ENCODE results near the gene DLG2.
"Not testable (repeated sequence)": the region's sequence is repeated elsewhere in the genome, so short reads cannot be mapped to it uniquely, and the experiment has no call there.

Gene DLG2

DNA sequence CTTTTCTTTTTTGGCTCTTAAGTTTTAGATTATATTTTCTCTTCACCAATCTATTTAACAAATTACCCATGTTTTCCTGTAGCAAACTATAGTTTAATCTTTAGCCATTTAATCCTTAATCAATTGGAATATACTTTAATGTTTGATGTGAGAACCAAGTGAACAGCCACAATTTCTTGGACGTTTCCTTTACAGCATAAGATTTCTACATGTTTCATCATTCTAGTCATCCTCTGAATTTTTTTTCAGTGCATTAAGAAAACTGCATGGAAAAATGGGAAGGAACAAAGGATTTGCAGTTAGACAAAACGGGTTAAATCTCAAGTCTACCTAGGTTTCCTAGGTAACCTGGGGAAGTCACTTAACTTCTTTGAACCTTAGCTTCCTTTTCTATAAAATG, 1833.8 kb downstream of the DLG2 start:
- no peak for DNase-seq

- no peak for DNase-seq
These were observed 1835.6 kb downstream of the DLG2 start for GRCh38 chr11:83791557-83791956.

DNA sequence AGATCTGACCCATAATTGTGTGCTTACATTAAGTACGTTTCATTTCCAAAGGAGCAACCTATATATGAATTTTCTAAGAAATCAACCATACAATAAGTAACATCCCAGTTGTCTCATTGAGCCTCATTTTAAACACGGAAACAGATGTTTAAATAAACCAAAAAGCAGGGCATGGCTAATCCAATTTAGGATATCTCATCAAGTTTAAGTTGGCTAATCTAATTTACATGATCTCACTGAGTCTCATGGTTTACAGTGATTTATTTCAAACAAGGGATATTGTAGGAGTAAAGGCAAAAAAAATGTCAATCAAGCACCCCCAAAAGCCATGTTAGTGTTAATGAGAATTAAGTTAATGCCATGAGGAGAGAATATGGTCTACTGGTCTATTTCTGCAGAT, 1841.2 kb downstream of the DLG2 start:
- no peak for DNase-seq

DNA sequence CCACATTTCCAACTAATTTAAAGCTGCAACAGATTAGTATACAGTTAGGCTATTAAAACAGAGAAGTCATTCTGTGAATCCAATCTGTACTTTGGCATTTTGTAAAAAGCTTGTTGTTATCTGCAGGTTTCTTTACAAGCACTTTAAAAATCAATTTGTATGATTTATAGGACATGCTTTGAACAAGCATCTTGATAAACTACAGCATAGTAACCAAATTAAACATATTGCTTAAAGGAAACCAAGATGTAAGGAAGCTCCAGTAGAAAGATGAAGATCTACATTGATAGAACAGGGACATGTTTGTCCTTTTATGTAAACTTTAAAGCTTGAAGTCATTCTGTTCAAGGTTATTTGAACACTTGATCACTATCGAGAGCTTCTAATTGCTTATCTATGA, 1842.7 kb downstream of the DLG2 start:
- DNase-seq: no peak

GRCh38 chr11:83782329-83782728, 1844.8 kb downstream of the DLG2 start:
- no peak for DNase-seq

- DNase-seq: no peak
These were observed 1847.3 kb downstream of the DLG2 start for GRCh38 chr11:83779876-83780275.

DNA sequence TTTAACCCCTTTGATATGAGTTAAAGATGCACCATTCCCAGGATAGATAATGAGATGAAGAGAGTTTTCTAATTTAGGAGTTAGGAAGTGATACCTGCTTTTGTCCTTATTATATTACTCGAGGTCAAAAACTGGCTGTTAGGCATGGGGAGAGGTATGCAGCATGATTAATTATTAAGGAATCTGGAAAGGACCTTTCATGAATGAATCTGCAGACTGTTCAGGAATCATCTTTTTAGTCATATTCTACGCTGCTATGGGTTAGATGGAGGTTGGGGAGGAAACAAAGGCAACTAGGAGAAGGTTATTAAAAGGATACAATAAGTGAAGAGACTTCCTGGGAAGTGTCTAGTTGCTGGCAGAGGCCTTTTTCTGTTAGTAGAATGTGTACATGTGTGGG, 1848.5 kb downstream of the DLG2 start:
- DNase-seq: no peak

GRCh38 chr11:83773950-83774880, 1852.9 kb downstream of the DLG2 start:
- DNase-seq: no peak

DNA sequence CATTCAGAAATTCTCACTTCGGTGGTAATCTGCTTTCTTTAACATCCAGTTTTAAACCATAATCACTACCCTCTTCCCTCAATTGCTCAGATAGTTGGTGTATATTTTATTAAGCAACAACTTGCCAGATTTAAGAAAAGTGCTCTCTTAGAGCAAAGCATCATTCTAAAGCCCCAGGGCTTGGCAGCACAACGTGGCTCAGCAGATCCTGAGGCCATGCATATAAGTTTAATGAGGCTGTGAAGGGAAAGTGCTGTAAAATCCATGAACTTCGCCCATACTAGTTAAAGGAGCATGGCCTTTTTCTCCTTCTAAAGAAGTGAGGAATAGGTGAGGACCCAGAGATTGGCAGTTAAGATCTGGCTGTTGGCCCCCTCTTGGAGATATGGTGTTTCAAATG, 1858.7 kb downstream of the DLG2 start:
- DNase-seq: no peak

DNA sequence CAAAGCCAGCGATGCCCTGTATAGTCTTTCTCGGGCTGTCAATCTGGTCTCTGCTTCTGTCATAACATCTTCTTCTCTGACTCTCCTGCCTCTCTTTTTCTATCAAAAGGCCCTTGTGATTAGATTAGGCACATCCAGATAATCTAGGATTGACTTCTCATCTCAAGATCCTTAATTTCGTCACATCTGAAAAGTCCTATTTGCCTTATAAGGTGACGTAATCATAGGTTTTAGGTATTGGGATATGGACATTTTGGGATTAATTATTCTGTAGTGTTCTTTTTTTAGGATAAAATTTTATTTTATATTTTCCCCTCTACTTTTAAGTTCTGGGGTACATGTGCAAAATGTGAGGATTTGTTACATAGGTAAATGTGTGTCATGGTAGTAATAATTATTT, 1860.2 kb downstream of the DLG2 start:
- DNase-seq: no peak

DNA sequence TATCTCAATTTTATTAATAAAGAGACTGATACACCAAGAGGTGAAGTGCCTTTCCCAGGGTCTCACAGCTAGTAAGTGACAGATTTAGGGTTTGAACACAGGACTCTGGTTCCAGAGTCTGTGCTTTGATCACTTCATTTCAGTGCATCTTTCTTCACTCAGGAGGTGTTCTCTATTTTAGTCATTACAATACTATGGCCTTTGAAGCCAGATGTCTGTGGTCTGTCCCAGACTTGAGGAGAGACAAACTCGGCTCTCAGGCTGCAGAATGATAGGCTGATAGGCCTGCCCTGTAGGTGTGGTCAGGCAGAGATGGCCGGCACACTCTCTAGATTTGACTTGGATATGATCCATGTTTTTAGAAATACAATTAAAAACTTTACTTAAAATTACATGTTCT, 1862.5 kb downstream of the DLG2 start:
- no peak for DNase-seq

GRCh38 chr11:83760932-83761331, 1866.2 kb downstream of the DLG2 start:
- no peak for DNase-seq

DNA sequence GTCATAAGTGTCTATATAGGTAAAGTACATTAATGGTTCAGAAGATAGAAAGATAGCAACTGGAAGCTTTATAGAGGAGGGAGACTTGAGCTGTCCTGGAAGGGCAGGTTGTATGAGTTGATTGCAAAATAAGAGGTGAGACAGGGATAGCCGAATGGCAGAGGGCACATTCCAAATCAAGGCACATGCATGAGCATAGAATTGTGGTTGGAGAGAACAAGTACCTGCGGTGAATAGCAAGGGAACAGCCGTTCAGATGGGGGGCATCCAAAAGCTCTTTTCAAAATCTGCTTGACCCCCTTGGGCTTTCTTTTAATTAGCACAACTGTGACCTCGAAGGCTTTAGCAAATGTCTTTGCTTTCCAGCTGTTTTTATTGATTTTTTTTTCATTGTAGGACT, 1868.0 kb downstream of the DLG2 start:
- DNase-seq: no peak

GRCh38 chr11:83751041-83751440, 1876.1 kb downstream of the DLG2 start:
- no peak for DNase-seq

DNA sequence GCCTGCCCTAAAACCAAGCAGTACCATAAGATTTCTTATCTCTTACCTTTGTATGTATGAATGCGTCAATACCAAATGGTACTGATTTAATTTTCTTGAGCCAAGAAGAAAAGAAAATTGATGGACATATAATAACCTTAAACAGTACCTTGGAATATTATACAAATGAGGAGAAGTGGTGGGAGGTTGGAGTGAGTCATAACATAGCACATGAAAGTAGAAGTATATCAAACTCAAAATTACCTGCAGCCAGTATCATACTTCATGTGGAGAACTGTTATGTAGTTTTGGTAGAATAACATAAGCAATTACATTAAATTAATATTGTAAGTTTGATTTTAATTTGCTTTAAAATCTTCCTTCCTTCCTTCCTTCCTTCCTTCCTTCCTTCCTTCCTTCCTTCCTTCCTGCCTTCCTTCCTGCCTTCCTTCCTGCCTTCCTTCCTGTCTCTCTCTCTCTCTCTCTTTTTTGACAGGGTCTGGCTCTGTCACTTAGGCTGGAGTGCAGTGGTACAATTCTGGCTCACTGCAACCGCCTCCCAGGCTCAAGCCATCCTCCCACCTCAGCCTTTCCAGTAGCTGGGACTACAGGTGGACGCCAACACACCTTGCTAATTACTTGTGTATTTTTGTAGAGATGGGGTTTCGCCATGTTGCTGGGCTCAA, 1880.1 kb downstream of the DLG2 start:
- DNase-seq: no peak

DNA sequence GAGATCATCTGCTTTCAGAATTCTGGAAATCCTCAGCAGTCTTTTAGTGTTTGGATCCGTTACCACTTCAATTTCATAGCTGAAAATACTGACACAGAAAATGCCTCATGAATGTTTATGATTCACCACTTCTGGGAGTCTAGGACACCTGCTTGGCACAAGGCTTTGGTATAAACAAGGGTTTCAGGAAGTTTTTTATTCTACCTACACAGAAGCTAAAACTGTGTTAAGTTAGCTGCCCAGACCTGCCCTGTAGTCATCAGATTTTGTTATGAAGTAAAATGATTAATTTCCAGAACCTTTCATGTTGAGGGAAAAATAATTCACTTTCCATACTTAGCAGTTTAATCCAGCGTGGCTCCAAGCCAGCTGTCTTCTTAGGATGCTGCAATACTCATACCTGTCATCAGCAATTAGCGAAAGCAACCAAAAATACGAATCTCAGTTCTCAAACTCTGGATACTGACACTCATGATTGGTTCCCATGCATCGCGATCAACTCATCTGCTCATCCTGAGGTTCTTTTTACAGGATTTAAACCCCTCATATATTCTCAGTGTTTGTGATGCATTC, 1882.4 kb downstream of the DLG2 start:
- DNase-seq: no peak

GRCh38 chr11:83736684-83737083, 1890.5 kb downstream of the DLG2 start:
- no peak for DNase-seq

DNA sequence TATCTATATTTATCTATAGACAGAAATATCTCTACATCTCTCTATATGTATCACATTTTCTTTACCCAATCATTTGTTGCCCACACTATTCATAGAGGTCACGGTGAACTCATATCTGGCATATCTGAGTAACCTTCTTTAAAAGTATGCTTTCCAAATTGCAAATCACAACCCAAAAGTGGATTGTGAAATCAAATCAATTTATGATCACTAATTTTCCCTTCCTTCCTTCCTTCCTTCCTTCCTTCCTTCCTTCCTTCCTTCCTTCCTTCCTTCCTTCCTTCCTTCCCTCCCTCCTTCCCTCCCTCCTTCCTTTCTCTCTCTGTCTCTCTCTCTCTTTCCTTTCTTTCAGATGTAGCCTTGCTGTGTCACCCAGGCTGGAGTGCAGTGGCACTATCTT, 1893.0 kb downstream of the DLG2 start:
- DNase-seq: no peak

DNA sequence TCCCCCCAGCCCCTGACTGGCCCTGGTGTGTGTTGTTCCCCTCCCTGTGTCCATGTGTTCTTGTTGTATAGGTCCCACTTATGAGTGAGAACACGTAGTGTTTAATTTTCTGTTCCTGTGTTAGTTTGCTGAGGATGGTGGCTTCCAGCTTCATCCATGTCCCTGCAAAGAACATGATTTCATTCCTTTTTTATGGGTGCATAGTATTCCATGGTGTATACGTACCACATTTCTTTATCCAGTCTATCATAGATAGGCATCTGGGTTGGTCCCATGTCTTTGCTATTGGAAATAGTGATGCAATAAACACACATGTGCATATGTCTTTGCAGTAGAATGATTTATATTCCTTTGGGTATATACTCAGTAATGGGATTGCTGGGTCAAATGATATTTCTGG, 1895.9 kb downstream of the DLG2 start:
- DNase-seq: not testable (repeated sequence)

DNA sequence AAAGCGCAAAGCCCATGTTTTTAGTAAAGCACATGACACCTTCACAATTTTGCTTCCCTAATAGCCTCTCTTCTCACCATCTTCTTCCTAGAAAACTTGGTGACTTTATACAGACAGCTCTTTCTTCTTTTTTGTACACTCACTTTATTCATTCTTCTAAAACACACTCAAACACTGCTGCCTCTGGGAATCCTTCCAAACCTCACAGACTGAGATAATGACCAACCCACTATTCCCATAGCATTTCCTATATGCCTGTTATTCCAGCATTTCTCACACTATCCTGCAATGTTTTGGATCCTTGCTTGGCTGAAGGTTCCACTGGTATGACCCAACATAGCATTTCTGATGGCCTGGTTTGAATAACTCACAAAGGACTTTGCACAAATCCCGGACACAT, 1898.9 kb downstream of the DLG2 start:
- no peak for DNase-seq

GRCh38 chr11:83727251-83727650, 1899.9 kb downstream of the DLG2 start:
- no peak for DNase-seq

- DNase-seq: no peak
These were observed 1900.8 kb downstream of the DLG2 start for GRCh38 chr11:83726316-83726715.

GRCh38 chr11:83725728-83726127, 1901.4 kb downstream of the DLG2 start:
- DNase-seq: no peak

GRCh38 chr11:83725269-83725560, 1901.9 kb downstream of the DLG2 start:
- no peak for DNase-seq

Measured in inflammatory macrophage treated with lipopolysaccharide for 4 hours (primary cell).